Epithelial cell of proximal tubule (primary cell): ENCODE data around the gene SFMBT1. TPM values are rescaled to one million over a fixed set of nuclear protein-coding genes. Genes with fewer than 3 reads are reported as not detected.

Source experiments
- DNase-seq: peaks from one replicate; pipeline ENCODE4 v3.0.0-alpha.2; 2011; ENCODE audit warnings: low read depth
- H3K4me3 ChIP-seq: 2 replicates; pipeline ENCODE4 v1.5.1; 2011; ENCODE audit warnings: low read depth, mild to moderate bottlenecking, low read length
- CTCF ChIP-seq: conservative IDR thresholded peaks from 2 replicates; pipeline ENCODE4 v1.5.1; 2012; ENCODE audit warnings: low read depth, mild to moderate bottlenecking, low read length
- total RNA-seq: library from RNA; depleted of rRNA; stranded (reverse); fragments of >200 nt; gene quantifications from 2 replicates; pipeline ENCODE4 v1.2.3, GENCODE V29; 2015

The SFMBT1 gene
- total RNA-seq, 1 donor from 2014 or later, result 1.8 TPM

- TF ChIP-seq CTCF, result no peak
Observed at GRCh38 chr3:52896151-52896550, 149.7 kb downstream of the SFMBT1 start.

GRCh38 chr3:52895418-52895817, 150.5 kb downstream of the SFMBT1 start:
- DNase-seq, result no peak
- no peak for TF ChIP-seq CTCF
- no peak overlapping the region for H3K4me3 ChIP-seq

More at GRCh38 chr3:52896151-52896550, 149.7 kb downstream of the SFMBT1 start:
- no peak for DNase-seq
- H3K4me3 ChIP-seq, result peak overlapping the region; percentile 91

- no peak for TF ChIP-seq CTCF
- no peak overlapping the region for H3K4me3 ChIP-seq
- DNase-seq, result no peak
Observed at GRCh38 chr3:52894756-52895155, 151.1 kb downstream of the SFMBT1 start.

GRCh38 chr3:52893723-52894122, 152.2 kb downstream of the SFMBT1 start:
- no peak for DNase-seq

GRCh38 chr3:52892625-52893311, 153.1 kb downstream of the SFMBT1 start:
- no peak overlapping the region for H3K4me3 ChIP-seq
- DNase-seq, result no peak
- TF ChIP-seq CTCF, result peak; percentile 21

More at GRCh38 chr3:52893723-52894122, 152.2 kb downstream of the SFMBT1 start:
- TF ChIP-seq CTCF, result no peak
- H3K4me3 ChIP-seq, result no peak overlapping the region

GRCh38 chr3:52892290-52892624, 153.6 kb downstream of the SFMBT1 start:
- no peak for TF ChIP-seq CTCF
- no peak overlapping the region for H3K4me3 ChIP-seq
- DNase-seq, result no peak

- no peak for TF ChIP-seq CTCF
- DNase-seq, result peak; percentile 40
- H3K4me3 ChIP-seq, result no peak overlapping the region
Observed at GRCh38 chr3:52891615-52892081, 154.2 kb downstream of the SFMBT1 start.
